HG02973 (cell line): ENCODE measurements around the gene MACROH2A2.

ENCODE experiments used
- ATAC-seq: cut with Tn5 transposase; IDR thresholded peaks from one replicate; pipeline ENCODE4 v1.9.1; 2021; ENCODE audit warnings: moderate library complexity; ENCODE audit not compliant: unreplicated experiment

Gene MACROH2A2

DNA sequence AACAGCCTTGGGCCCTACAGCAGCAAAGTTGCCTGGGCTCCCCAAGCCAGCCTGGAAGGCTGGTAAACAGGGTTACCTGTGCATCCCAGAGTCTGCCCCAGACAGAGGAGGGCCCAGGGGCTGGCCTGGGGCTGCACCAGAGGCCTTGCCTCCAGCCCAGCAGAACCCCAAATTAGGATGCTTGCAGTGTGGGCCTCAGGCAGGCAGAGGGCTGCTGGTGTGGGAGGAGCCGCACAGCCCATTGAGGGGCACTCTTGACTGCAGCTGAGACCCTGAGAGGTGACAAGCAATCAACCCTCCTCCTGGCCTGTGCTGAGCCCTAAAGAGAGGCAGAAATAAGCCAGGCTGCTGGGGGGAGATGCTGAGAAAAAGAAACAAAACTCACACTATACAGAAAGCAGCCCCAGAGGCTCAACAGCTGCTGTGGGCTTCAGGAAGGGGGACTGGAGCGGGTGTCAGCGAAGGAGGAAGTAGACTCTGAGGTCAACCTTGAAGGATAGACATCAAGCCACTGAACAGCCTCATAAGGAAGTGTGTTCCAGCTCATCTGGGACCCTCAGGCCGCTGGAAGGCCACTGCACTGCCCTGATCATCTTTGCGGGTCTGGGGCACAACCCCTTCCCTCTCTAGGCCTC, 73.4 kb downstream of the MACROH2A2 start:
- ATAC-seq: no peak

DNA sequence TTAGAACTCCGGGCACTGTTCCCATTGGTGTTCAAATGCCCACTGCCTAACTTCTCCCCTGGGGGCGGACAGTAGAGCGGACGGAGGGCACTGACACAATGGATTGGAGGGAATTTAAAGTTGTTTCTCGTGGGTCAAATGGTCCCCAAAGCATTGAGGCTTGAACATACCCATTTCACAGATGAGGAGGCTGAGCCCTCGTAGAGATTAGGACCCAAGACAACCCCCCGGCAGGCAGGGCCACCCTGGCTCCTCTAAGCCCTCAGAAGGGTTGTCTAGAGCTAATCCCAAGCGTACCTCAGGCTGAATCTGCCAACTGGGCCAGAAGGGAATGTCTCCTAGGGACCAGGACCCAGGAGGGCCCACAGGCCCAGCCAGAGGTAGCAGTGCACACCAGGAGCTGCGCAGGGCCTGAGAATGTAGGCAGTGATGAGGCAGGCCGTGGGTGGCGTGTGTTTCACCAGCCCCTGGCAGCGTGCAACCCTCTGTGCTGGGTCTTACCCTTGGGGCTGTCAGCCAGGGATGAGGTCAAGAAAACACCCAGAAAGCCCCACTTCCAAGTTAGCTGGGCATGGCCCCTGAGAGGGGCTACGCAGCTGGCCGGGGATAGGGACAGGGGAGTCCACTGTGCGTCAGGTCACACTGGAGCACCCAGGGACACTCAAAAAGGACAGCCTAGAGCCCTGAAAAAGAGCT, 74.2 kb downstream of the MACROH2A2 start:
- no peak for ATAC-seq

DNA sequence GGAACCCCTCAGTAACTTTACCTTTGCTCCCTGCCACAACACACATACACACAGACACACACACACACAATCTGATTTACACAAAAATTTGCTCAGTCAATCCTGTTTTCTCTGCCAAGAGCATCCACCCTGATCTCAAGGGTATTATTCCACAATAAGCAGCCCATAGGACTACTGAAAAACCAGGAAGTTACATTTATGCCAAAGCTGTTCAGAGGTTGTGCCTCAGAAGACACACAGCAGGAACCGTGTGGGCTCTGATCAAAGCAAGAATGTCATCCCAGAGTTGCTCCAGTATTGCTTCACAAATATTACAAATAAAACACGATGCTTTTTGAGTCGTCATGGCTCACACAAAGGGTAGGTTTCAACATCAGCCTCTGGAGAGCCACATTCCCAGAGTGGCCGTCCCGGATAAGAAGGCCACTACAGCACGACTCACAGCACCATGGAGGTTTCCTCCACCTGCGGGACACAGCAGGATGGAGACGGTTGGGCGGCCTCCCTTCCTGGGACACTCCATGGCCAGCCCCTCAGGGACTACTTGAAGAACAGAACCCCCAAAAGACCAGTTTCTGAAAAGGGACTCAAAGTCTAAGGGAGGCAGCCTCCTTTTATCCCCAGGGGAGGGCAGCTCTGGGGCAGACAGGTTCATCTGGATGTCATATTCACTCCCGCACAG, 78.4 kb downstream of the MACROH2A2 start:
- no peak for ATAC-seq

DNA sequence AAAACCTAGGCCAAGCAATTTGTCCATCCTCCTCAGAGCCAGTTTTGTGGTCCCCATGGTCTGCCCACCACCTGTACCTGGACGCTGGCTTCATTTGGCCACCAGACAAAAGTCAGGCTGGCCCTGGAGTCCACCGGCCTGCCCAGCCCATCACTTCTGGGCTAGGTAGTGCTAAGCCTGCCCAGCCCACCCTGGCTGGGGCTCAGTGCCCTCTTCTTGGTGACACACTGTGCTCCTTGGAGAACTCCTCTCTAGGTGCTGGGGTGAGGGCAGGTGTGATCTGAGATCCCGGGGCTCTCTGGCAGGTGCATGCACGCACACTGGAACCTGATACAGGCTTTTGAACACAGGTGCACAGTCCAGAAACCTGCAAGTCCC, 78.9 kb downstream of the MACROH2A2 start:
- ATAC-seq: no peak

DNA sequence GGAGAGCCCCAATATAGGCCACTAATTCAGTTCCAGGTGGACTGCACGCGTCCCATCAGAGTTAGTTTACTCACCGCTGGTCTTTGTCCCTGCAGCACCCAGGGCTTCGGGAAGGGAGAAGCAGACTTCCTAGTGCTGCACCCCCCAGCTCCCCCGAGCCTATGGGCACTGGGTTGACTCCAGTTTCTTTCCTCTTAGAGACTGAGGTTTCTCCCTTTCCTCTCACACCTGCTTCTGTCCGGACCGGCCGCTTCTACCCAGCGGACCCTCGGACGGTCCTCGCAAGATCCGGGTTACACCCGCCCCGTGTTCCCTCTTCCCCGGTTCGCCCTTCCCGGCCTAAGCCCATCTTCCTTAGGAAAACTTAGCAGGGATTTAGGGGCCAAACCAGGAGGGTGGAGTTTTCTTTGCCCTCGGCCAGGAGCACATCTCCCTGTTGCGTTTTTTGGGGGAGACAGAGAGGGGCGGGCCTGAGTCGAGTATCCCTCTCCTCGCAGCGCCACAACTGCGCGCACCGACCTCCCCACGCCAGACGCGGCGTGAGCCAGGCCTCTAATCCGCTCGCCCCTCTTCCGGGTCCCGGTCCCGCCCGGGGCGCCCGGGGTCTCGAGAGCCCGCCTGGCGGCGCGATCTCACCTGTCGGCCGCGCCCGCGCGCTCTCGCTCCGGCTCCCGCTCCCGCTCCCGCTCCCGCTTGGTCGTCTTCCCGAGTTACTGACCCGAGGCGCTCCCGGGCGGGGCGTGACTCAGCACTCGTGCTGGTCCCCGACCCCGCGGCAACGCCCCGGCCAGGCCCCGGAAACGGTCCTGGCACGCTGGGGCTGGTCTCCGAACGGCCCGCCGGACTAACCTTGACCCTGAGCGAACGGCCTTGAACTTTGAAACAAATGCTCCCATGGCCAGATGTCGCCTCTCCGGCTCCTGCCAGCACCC, 79.7 kb downstream of the MACROH2A2 start, which contains the start of gene AIFM2:
TSS of gene AIFM2 (minus strand) at position 728 of the 932 bp plus-strand sequence. CDS start 8,741 bp downstream, outside the sequence.
- ATAC-seq: peak; percentile 62

DNA sequence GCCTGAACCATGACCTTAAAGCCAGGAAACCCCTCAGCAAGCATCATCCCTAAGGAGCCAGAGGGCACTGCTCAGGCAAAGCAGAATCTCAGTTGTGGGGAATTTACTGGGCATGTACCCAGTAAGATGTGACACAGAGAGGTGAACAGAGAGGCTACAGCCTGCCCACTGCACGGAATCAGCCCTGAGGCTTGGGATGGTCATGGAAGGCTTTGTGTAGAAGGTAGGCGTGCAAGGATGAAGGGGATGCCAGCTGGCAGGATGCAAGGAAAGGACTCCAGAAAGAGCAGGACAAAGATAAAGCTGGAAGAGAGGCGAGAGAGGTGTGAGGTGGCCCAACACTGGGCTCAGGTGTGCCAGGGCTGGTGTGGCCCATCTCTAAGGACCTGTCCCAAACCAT, 82.4 kb downstream of the MACROH2A2 start:
- no peak for ATAC-seq

DNA sequence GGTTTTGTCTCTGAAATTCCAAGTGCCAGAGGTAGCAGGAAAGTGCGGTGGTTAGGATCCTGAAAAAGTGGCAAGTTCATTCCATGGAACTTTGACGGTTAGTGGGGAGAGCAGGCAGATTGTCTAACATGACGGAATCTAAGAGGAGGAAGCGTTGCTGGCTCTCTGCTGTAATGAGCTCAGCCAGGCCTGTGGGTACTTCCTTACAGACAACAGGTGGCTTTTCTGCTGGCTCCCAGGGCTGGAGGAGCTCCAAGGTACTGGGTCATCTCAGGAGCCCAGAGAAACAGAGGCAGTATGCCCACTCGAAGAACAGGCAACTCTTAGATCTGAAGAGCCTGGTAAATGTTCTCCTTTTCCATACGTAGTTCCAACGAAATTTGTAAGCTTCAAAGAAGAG, 83.0 kb downstream of the MACROH2A2 start:
- ATAC-seq: no peak

DNA sequence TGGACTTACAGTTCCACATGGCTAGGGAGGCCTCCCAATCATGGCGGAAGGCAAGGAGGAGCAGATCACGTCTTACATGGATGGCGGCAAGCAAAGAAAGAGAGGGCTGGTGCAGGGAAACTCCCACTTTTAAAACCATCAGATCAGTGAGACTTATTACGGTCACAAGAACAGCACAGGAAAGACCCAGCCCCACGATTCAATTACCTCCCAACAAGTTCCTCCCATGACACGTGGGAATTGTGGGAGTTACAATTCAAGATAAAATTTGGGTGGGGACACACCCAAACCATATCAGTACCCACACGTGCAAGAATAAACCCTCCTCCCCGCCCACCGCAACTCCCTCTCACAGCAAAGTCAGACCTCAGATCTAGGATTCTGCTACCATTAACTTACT, 84.5 kb downstream of the MACROH2A2 start:
- no peak for ATAC-seq

DNA sequence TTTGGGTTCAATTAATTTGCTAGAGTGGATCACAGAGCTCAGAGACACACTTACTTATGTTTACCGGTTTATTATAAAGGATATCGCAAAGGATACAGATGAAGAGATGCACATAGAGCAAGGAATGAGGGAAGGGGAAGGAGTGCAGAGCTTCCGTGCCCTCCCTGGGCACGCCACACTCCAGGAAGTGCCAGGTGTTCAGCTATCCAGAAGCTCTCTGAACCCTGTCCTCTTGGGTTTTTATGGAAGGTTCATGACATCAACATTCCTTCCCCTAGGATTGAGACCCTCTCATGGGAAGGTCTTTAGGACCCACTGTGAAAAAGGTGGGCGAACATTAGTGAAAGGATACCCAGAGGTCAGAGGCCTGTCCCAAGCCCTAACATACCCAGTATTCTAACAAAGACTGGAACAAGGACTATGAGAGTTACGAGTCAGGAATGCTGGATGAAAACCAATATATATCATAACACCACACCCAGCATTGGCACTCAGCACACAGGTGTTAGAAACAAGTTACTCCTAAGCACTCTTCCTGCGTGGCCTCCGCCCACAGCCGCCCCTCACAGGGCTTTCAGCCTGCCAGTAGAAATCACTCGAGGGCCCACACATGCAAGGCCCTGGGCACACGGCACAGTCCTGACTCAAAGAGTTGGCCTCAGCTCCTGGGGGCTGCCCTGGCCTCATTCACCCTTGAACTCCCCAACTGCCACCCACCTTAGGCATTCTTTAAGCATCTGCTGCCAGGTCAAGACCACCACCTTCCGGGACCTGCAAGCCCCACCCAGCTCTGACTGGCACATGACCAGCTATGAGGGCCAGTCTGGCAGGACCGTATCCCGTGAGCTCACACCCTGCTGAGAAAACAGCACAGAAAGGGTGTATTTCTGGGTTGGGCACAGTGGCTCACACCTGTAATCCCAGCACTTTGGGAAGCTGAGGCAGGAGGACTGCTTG, 85.6 kb downstream of the MACROH2A2 start:
- no peak for ATAC-seq

DNA sequence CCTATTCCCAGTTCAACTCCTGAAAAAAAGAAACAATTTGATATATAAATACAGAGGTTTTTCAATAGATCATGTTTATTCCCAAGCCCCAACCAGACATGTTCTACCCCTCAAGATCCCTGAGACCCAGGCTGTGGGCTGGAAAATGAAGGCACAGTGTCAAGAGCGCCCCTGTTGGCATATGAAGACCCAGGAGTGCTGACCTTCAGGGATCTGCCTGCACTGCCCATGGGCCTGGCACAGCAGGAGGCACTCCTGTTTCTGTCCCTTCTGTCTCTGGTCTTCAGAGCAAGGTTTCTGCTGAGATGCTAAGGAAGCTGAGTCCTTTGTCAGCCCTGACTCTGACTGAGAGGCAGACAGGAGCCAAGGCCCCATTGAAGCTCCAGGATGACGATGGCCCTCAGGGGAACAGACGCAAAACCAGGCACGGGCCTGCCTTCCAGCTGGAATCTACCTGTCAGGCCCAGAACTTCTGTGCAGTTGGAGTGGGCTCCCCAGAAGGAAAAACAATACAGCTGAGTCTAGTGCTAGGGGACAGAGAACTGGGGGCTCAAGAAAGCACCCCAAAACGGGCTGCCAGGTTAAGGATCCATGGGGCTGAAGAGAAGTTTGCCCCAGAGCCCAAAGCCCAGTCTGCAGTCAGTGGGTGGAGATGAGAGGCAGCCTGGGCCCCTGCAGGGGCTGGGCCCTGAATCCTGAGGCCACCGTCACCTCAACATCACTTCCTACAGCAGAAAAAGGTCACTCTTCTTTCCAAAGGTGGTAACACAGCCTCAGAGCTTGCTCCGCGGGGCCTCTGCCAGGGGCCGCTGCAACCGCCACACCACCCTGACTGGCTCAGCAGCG, 86.7 kb downstream of the MACROH2A2 start:
- no peak for ATAC-seq

DNA sequence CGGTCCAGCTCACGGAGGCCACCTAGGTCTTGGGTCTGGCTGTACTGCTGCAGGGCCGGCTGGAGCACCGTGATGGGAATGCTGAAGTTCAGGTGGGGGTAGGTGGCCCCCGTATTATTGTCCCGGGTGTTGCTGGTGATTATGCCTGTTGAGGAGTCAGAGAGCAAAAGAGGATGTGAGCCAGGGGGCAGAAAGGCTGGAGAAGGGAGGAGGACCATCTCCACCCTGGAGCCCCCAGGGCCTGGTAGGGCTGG, 87.3 kb downstream of the MACROH2A2 start:
- no peak for ATAC-seq

DNA sequence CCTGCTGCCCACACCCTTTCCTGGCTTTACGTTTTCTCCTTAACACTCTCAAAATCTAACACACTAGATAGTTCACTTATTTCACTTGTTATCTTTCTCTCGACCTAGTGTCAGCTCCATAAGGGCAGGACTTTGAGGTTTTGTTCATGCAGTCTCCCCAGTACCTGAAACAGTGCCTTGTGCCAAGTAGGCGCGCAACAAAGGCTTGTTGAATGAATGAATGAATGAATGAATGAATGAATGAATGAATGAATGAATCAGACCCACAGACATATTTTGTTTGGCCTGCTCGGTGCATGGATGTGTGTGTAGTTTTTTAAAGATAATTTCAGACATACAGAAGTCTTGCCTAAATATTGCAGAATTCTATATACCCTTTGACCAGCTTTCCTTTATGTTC, 87.7 kb downstream of the MACROH2A2 start:
- no peak for ATAC-seq

DNA sequence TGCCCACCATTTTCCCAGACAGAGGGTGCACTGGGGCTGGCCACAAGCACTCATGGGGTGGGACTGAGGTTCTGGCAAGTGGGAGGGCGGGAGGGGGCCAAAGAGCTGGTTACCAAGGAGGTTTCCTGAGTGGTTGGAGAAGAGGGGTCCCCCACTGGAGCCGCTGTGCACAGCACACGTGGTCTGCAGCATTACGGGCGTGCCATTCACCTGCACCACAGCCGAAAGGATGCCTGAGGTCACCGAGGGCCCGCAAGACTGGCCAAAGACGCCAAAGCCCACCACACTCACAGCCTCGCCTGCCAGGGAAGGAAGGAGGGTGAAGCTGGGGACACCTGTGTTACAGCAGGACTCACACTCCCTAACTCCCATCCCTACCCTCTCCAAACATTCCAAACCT, 89.9 kb downstream of the MACROH2A2 start:
- ATAC-seq: no peak

DNA sequence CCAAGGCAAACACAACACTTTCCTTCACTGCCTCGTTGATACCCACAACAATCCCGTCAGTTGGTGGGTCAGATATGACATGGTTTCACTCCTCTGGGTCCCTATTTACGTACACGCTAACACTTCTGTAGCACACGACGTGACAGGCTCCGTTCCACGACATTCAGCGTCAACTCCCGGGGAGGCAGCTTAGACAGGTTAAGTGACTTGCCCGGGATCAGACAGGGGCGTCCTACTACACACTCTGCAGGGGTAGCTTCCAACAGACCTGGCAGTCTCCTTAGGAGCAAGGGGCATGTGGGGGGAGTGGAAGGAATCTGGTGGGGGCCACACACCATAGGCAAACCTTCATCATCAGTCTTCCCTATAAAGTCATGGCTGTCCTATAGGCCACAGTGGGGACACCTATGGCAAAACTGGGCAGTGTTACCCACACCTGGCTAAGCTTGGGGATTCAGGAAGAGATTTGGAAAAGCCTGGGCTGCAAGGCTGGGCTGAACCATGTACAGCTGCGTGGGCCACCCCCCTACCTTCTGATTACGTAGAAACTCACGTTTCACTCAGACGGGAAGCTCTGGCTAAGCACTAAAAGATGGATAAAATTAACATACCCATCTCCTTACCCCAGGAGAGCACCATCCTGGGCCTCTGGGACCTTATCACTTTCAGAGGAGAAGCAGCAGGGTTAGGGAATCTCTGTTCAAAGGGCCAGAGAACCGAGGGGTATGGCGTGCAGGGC, 91.9 kb downstream of the MACROH2A2 start:
- ATAC-seq: no peak

DNA sequence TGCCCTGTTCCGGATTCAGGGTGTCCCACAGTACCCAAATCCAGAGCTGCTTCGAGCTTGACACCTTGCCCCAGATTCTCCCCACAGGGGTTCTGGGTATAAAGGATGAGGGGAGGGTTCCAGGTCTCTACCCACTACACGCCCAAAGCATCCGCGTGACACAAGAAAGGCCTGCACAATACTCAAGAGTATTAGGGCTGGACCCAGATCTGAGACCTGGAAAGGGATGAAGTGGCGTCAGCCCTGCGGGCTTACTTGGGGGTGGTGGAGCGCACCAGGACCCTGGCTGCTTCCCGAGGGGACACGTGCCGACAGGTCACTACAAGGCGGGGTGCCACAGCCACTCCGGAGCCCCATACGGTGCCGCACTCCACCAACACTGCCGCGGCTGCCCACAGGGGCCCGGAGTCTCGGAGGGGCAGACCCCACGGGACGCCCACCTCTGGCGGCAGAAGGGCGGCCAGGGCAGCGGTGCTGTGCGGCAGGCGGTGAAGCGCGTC, 92.6 kb downstream of the MACROH2A2 start:
- ATAC-seq: peak; percentile 13

DNA sequence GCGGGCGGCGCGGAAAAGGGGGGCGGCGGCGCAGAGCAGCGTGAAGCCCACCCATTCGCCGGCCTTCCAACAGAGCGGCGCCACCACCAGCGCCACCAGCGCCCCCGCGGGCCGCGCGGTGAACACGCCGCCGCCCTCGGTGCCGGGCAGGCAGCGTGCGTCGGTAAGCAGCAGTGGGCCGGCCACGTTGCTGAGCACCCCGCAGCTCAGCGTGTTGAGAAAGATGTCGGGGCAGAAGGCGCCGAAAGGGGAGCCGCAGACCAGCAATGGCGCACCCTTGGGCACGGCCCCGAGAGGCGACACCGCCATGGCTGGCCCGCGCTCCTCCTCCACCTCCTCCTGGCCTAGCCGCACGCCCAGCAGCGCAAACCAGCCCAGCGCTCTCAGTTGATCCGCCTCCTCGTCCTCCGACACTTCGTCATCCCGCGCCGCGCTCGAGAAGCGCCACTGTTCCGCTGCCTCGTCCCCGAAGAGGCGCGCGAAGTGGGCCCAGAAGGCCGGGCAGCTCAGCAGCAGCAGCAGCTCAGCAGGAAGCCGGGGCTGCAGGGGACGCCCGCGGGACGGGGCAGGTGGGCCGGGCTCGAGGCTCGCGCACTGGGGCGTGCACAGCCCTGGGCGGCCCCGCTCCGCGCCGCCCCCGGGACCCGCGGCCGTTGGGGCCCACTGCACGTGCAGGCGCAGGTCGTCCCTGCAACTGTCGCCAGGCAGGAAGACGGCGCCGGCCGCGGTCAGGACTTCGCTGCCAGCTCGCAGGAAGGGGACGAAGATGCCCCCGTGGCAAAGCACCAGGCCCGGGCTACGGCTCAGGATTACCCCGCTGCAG, 93.2 kb downstream of the MACROH2A2 start:
- ATAC-seq: peak; percentile 47

DNA sequence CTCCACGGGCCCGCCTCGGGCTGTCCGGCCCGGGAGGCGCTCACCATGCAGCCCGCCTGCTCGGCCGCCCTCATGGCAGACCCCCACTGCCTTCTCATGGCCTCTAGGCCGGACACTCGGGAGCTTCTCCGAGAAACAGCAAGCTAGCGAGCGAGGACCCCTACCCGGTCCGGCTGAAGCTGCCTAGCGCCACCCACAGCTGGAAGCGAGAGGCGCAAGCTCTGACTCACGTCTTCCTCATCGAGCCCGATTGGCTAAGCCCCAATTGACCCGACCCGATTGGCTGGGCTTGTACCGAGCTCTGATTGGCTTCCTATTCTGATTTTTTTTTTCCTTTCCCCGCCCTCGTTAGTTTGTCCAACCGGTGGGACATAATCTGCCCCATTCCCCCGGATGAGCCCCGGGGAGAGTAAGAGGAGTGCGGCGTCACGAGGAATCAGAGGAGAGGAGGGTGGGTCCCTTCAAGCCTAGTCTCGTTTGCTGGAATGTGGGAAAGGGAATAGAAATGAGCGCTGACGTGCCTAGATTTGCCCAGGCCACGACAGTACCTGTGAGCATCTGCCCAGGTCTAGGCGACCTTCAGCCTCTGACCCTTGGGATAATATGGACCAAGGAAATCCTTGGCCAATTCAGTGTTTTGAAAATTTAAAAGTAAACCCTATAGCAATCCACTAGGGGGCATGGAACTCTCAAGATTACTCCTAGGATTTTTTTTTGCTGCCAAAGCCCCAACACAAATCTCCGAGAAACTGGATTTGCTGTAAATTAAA, 94.0 kb downstream of the MACROH2A2 start, which contains the start of gene TYSND1:
TSS of gene TYSND1 (minus strand) at position 212 of the 770 bp plus-strand sequence. CDS start at position 98, 114 bp downstream.
- peak; percentile 91 for ATAC-seq
